ENCODE results near the gene YOD1.

The YOD1 gene

DNA sequence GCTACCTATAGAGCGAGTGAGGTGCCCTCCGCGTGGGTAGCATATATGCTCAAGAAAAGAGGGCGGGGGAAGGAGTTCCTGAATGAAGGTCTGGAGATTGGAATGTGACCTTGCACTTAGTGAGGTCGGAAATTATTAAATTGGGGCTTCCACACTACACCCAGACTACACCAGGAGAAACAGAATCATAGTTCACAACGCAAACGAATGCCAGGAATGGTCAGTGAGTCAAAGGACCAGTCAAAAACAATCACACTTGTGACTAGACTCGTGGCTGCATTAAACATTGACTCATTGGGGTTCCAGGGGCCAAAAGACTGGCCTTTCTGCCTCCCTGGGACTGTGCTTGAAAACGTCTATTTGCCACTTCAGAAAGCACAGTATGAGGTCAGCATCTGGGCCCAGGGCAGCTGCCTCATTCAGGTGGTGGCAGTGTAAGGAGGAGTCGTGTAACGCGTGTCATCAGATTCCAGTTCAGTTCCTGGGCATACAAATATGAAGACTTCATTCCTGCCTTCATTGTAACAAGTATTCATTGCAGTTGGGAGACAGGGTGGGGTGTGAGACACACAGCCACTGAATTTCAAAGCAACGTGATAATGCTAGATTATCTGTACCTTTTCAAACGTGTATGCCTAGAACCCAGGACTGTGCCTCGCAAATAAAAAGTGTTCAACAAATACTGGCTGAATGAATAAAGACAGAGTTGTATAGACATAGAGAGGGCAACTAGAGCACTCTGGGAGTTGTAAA, at the start of gene YOD1:
TSS of gene YOD1 (minus strand) at position 18 of the 753 bp plus-strand sequence. CDS start 178 bp downstream, outside the sequence.
- DNase-seq: no peak

DNA sequence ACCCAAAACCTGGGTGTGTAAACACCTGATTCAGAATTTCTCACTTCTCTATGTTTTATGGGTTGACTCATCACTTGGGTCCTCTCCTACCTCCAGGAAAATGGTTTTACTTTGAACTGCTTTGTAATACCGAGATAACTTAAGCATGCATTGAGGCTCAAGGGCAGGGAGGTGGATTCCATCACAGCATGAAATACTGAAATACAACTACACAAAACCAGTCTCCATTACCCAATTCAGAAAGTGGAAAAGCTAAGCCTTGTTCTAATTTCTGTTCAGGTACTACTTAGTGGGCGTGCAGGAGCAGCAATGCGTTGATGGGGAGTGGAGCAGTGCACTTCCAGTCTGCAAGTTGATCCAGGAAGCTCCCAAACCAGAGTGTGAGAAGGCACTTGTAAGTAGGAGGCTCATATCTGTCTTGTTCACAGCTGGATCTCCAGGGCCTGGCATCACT, 46.9 kb upstream of the YOD1 start:
- DNase-seq: no peak

DNA sequence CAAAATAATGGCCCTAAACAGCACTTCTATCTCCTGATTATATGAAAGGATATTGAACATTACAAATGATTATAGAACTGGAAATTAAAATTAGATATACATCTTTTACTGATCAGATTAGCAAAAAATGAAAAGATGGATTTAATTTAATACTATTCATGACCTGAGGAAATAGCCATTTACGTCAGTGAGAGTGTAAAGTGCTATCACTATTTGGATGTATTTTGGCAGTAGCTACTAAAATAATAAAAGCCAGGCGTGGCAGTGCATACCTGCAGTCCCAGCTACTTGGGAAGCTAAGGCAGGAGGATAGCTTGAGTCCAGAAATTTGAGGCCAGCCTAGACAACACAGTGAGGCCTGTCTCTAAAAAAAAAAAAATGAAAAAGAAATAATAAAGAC, 42.9 kb upstream of the YOD1 start:
- no peak for DNase-seq

DNA sequence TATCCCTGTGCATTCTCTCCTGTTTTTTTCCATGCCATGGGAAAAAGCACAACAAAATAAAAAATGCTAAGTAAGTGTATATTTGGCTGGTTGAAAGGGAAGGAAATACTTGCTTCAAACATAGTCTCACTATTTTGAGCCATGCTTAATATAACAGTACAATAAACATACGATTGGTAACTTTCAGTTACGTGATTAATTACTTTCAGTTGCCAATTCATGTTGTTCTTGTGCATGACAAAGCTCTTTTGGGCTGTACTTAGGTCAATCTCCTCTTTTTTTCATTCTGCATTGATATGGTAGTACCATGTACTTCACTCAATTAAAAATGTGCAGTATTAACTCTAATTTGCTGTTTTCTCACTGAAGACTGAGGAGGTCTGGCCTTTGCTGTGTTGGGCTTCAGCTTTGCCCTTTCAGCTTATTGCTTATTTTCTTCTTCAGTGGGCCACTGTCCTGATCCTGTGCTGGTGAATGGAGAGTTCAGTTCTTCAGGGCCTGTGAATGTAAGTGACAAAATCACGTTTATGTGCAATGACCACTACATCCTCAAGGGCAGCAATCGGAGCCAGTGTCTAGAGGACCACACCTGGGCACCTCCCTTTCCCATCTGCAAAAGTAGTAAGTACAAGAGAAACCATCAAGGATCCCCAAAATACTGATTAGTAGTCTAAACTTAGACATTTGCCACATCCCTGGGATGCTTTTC, 40.3 kb upstream of the YOD1 start:
- no peak for DNase-seq

DNA sequence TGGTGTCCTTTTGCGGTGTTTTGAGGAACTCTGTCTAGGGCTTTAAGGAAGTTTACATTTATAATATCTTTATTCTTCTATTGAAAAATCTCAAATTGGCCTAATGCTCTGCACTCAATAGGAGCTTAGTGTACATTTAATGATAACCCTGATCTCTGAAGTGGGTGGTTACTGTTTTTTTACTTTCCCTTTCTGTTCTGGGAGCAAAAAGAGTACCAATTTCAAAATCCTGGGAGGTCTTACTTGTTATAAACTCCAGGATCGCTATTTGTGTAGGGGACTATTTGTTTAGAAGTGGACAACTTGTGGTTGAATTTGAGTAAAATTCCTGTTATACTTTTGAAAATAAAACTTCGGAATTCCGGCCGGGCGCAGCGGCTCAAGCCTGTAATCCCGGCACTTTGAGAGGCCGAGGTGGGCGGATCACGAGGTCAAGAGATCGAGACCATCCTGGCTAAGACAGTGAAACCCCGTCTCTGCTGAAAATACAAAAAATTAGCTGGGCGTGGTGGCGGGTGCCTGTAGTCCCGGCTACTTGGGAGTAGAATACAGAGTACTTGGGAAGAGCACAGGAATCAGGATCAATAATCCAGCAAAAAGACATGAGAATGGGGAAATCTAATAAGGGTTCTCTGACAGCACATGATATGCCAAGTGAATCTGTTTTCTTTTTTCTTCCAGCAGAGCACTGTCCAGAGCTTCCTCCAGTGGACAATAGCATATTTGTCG, 38.8 kb upstream of the YOD1 start:
- DNase-seq: no peak

DNA sequence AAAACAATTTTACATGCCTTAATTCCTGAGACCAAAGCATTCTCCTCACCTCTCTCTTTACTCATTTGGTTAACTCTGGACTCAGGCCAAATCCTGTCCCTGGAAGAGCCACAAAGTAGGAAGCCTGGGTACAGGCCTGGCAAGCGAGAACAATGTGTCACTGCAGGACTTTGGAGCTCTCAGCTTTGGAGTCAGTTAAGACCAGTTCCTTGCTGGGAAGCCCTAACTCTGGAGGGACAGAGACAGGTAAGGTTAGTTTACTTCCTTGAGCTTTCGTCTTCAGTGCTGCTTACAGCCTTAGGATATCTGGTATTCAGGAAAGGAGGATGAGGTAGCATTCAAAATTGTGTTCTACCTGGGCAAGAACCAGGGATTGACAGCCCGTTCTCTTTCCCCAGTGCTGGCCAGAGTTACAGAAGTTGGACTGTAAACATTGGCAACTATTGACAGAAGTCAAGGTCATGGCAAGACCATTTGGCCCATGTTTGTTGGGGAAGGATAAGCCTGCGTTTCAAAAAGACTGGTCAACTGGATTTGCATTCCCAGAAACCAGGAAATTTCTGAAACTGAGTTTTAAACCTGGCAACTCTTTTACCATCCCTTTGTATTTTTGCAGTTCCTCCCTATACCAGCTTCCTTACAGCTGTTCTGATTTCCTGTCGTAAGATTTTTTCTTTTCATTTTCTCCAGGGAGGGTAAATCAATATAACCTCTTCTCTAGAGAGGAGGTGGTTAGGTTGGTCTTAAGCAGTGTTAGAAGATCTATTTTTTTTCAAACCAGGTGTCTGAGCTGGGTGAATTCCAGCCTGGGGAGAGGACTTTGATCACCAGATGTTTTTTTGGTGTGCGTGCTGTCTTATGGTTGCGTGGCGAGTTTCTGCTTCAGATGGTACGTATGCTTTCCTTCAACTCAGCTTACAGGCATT, 38.0 kb upstream of the YOD1 start, which contains the start of gene C4BPB:
TSS of gene C4BPB (plus strand) at position 160 of the 926 bp plus-strand sequence. CDS start at position 832, 672 bp downstream.
- DNase-seq: no peak

DNA sequence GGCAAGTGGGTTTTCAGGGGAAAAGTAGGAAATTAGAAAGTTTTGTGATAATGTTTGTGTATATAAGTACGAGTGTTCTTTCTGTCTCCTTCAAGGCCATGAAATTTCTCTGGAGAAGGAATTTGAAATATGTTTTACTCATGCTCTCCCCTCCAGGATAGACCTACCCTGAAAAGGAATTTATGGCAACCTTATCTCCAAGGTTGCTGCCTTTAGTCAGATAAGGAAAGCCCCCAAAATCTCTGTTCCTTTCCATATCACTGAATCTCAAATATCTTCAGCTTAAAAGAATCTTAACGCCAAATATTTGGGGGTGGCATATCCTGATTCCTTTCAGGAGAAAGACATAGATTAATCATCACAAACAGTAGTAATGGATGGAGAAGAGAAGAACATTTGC, 37.2 kb upstream of the YOD1 start:
- no peak for DNase-seq

DNA sequence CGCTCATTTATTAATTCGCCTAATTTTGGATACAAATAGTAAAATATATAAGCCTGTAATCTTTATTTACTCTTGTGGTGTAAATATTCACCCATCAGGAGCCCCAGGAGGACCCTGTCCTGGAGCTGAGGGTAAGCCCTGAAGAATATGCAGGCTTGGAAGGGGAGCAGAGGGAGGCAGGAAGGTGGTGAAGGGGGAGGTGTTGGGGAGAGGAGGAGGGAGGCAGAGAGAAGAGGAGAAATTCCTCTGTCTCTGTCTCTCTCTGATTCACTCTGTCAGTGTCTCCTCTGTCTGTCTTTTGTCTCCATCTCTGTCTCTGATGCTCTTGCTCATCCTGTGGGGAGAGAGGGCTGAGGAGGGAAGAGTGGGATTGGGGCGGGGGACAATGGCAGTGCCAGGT, 34.9 kb upstream of the YOD1 start:
- DNase-seq: no peak

DNA sequence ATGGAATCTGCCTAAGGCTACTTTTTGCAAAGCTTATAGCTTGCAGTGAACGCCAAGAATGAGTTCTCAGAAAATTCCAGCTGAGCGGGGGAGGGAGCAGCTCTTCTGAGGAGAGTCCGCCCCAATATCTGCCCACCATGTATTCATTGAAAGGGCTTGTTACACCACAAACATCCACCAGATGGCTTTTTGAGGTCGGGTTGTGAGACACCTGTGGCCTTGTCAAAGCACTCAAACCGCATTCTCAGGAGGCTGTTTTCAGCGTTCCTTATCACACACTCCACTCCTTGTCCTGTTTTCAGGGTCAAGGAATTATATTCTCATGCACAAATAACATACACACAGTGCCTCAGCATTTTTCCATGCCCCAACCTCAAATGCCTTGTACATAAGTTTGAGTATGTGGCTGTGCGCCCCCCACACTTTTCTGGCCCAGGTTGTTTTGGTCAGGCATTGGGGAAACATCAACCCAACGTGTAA, 33.7 kb upstream of the YOD1 start:
- DNase-seq: peak; percentile 56 to 63

DNA sequence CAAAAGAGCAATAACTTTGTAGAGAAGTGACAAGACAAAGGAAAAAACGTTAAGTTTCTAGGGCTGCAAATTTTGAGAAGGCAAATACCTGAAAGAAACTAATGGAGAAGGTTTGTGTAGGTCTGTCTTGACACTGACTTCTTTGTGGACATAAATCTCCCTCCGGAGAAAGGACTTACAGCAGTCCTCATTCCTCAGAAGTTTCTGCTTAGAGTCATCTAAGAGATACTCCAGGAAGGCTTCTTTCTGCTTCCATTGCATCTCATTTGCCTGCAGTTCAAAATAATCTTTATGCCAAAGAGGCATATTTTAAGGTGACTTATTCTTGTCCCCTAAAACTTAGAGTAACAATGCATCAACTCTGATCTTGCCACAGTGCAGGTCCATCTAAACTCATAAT, 33.2 kb upstream of the YOD1 start:
- no peak for DNase-seq

DNA sequence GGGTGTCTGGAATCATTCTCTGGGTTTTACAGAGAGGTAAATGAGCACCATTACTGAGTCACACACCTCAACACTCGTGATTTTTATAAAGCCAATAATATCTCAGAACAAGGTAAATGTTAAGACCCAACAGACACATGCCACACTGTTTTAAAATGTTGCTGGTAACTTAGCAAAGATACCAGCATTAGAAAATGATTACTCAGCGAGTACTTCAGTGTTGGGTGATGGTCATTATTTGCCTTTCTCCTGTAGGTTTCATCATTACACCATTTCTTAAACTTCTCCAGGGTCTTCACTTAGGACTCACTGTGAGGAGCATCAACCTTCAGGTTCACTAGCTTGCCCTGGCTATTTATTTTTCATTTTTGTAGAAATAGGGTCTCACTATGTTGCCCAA, 30.8 kb upstream of the YOD1 start:
- DNase-seq: no peak

DNA sequence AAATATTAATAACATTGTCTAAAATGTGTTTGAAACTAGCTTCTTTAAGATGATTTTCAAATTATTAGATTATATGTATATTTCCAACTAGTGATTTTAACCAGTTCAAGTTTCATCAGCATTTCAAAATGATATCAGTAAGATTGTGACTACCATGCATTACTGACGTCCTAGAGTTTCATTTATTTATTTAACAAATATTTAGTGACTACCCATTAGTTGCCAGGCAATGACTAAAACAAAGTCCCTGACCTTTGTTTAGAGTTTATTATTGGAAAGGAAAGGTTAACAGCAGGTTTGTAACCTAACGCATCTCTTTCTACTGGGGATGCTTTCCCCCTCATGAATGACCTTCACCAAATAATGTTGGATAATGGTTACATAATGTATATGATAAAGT, 30.1 kb upstream of the YOD1 start:
- DNase-seq: no peak

DNA sequence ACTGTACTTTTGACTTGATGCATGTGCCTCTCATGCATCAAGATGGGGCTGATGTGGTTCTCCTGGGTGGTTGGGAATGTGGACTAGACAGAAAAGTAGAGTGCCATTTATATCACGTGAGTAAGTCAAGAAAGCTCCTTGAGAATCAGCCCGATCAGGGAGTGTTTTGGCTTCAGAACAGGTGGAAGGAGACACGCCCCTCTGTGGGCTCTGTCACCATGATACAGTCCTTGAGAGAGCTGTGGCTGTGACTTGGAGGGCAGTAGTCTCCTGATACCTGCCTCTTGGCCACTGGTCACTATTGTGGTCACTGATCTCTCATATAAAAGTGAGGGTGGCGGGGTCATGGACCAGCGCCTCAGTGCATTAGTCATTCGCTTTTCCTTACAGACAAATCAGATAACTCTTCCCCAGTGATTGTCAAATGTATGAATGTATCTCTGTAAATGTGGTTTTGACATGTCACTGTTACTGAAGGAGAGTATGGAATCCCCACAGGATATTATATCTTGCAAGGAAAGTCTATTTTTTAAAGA, 28.8 kb upstream of the YOD1 start:
- no peak for DNase-seq

DNA sequence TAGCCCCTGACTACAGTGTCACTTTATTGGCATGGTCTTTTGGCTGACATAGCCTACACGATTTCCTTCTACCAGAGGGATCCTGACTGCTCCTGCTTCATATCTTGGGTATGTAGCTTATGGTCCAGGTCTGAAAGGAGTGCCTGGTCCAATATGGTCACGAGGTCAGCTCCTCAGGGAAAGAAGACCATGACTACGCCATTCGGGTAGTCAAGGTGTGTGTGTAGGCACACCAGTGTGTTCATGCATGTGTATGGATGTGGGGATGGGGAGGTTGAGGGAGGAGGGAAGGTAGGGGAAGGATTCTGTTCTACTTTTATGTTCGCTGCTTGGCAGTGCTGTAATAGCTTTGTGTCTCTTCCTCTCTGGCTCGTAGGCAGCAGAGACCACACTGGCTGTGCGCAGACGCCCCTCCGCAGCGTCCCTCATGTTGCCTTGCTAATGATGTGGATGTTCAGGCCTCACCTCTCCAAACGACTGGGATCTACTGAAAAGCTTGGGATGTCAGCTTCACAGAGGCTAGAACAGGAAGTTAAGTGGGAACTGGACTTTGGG, 27.6 kb upstream of the YOD1 start:
- no peak for DNase-seq

DNA sequence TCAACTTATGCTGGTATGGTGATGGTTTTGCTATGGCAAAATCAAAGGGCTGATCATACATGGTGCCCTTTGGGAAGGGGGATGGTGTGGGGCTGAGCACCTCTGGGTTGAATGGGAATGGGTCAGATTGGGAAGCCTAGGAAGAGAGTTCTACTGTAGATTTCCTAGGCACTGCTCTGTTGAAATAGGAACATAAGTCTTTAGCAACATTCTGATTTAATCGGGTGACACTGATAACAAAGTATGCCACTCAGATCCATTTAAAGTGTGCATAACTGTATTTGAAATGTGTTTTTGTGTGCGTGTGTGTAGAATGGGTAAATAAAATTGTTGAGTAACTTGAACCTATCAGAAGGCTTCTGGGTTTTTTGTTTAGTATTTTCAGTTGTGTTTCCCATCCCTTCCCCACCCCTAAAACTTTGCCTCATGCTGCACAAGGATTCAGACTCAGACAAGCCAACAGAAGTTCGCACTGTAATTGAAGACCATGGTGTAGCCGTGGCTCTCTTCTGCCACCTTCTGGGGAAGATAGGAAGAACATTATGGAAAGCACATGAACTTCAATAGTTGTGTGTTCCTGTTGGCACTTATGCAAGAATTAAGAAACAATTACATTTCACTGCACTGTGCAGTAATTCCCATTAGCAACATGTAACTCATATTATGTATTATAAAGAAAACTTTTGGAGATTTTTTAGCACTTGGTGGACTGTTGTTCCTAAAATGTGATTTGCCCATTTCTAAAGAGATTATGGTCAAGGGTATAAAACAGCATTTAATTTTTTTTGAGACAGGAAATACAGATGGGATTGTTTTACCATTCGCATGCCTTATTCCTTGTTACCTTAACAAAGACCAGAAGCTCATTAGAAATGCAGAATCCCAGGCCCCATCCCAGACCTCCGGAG, 26.7 kb upstream of the YOD1 start:
- DNase-seq: peak; percentile 44 to 75

DNA sequence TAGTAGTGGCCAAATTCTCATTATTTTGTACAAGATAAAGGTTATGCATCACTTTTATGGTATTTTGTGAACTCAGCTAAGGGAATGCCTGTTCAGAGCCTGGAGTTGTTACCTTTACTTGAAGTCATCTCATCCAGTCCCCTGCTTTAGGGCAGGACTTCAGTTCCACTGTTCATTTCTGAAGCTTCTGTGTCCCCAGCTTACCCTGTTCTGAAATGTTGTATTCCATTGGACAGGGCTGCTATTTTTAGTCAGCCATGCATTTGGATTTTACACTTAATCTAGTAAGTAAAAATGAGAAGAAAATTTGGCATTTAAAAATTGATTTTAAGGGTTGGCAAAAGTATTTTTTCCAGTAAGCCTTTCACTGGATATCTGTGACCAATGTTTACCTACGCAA, 26.0 kb upstream of the YOD1 start:
- DNase-seq: no peak

DNA sequence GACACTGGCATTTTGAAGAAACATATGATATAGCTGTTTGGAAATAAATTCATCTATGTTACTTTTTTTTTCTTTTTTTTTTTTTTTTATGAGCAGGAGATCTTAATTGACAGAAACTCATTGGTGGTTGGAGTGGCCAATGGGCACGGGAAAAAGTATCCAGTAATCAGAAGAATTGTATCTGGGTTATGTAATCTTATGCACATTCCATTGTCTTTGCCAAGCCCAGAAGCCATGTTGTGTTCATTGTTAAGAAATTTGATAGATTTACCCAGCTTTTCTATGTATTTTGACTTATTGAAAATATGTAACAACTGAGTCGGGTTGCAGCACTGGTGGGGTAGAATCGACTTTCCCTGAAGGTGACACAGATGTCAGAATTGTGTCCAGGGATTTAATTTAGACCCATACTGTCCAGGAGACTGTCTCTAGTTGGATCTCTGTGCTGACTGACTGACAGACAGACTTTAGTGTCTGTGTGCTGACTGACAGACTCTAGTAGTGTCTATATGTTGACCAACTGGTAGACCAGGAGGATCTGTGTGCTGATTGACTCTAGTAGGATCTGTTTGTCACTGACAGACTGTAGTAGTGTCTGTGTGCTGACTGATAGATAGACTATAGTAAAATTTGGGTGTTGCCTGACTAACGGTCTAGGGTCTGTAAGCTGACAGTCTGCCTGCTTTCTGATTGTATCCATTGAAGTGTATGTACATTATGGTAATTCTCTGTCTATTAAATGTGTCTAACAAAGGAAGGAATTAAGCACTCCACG, 25.4 kb upstream of the YOD1 start:
- no peak for DNase-seq

DNA sequence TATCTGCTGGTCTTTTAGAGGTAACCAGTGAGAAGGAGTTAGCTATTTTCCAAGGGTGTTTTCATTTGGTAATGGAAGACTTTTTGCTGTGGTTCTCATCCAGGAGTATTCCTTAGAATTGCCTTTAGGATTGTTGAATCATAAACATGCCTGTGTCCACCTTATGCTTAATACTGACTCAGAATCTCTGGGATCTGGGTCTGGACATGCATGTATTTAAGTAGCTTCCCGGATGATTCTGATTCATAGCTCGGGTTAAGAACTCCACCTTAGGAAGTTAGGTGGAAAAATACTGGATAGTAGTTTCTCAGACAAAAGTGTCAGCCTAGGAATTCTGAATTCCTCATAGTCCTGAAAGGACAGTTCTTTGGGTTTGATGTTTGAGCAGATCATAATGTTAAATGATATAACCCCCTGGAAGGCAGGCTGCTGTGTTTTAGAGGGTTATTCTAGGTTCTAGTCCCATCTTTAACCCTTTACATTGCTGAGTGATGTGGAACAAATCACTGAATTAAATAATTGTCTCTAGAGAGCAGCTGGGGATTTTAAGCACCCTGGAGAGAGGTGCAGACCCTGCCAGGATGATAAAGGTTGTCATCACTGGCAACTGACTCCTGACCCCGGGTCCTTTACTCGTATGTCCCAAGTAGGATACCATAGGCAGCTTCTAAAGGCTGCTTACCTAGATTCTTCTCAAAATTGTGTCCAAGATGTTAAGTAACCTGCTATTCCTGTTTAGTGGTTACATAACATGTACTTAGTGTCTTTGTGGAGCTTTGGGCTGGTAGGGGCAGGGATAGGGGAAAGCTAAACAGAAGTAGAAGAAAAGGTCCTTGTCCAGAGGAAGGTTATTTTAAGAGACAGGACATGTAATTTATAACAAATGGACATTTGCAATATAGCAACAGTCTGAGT, 23.2 kb upstream of the YOD1 start:
- no peak for DNase-seq

DNA sequence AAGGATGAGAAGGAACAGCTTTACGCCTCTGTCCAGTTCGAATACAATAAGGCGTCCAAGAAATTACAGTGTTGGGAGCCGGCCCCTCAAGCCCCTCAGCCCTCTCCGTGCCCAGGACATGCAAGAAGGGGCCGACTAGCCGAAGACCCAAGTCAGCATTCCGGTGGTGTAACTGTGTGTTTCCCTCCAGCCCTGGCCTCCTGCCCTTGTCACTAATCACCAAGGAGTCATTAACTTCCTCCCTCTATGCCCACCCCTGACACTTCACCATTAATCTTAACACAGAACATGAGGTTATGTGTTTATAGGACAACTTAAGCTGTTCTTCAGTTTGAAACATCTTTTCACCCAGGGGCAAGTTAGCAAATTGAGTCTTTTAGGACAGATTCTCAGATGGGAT, 21.2 kb upstream of the YOD1 start:
- no peak for DNase-seq

Data from activated CD4-positive, alpha-beta T cell treated with anti-CD3 and anti-CD28 coated beads for 4 hours (primary cell).